Thyroid gland (tissue), 4 donors: ENCODE results near the gene PRPF19. TPM values are rescaled to one million over a fixed set of nuclear protein-coding genes. Genes with fewer than 3 reads are reported as not detected.

Source experiments
- DNase-seq, 2 donors: peaks; one replicate each; pipeline ENCODE4 v3.0.0-alpha.2; 2019
- H3K27ac ChIP-seq, 3 donors: fragments of 200-600 bp; sonication (generic); 1 replicate in 2 of 3; 2 replicates in 1 of 3; pipeline ENCODE4 v1.5.1; 2016 to 2019; ENCODE audit warnings: mild to moderate bottlenecking in 1 of 3, moderate library complexity in 1 of 3
- H3K27me3 ChIP-seq: fragments of 200-600 bp; sonication (generic); one replicate; pipeline ENCODE4 v1.5.1; 2019
- H3K36me3 ChIP-seq, 2 donors: fragments of 200-600 bp; sonication (generic); one replicate each; pipeline ENCODE4 v1.5.1; 2016 to 2019
- H3K4me1 ChIP-seq, 2 donors: fragments of 200-600 bp; sonication (generic); one replicate each; pipeline ENCODE4 v1.5.1; 2017 to 2019
- H3K4me3 ChIP-seq, 3 donors: fragments of 200-600 bp; sonication (generic); replicated peaks in 1 of 3; 1 replicate in 2 of 3; 2 replicates in 1 of 3; pipeline ENCODE4 v1.5.1; 2016; ENCODE audit warnings: mild to moderate bottlenecking in 1 of 3
- H3K9me3 ChIP-seq: fragments of 200-600 bp; sonication (generic); one replicate; pipeline ENCODE4 v1.5.1; 2017
- POLR2A ChIP-seq, 2 donors: fragments of 450-650 bp; IDR thresholded peaks; one replicate each; pipeline ENCODE4 v1.6.1; 2017; ENCODE audit warnings: antibody characterized with exemption in 2 of 2, mild to moderate bottlenecking in 2 of 2, moderate library complexity in 1 of 2
- WGBS, 2 donors: methylation state at CpG; one replicate each; pipeline ENCODE4 v1.1.5; 2017; 5-methylcytosine and 5-hydroxymethylcytosine counted together
- intact Hi-C: fragments of 100-400 bp; cut with DNase I; formaldehyde crosslinking; loops from one replicate; pipeline ENCODE4 v1.15.1; 2023
- total RNA-seq, 4 donors: library from RNA; depleted of rRNA; stranded (reverse); fragments of >200 nt; gene quantifications; one replicate each; pipeline ENCODE4 v1.2.3, GENCODE V29; 2016
- TF ChIP-seq, protein P1 (sequence below), 6 experiments: fragments of 200-600 bp in 3 of 6; fragments of 450-650 bp in 3 of 6; sonication (generic) in 3 of 6; IDR thresholded peaks; one replicate each; pipeline ENCODE4 v1.5.1; 2016 to 2019; ENCODE audit warnings: antibody characterized with exemption in 6 of 6, mild to moderate bottlenecking in 2 of 6, inconsistent platforms in 1 of 6, moderate library complexity in 1 of 6

The PRPF19 gene
- total RNA-seq, 4 donors from 2014 or later = 38.0 to 94.4 (median 71.5) TPM

DNA sequence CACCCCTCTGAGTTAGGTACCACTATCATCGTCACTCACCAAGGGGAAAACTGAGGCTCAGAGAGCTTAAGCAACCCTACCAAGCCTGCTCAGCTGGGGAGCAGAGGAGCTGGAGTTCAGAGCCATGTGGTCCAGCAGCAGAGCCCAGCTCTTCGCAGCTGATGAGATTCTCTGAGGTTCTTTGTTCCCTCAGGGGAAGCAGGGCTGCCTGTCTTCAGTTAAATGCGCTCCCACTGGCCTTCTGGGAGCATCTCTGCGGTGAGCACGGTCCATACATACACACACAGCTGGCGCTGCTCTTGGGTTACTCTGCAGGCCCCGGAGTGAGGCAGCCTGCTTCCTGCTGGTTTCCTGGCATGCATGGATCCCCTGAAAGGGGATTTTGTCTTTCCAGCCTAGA lies 45.4 kb downstream of the PRPF19 start:
- no peaks in the 10 kb centered on the region for H3K36me3 ChIP-seq
- H3K4me1 ChIP-seq = no peaks in the 10 kb centered on the region
- TF ChIP-seq, protein P1, sequence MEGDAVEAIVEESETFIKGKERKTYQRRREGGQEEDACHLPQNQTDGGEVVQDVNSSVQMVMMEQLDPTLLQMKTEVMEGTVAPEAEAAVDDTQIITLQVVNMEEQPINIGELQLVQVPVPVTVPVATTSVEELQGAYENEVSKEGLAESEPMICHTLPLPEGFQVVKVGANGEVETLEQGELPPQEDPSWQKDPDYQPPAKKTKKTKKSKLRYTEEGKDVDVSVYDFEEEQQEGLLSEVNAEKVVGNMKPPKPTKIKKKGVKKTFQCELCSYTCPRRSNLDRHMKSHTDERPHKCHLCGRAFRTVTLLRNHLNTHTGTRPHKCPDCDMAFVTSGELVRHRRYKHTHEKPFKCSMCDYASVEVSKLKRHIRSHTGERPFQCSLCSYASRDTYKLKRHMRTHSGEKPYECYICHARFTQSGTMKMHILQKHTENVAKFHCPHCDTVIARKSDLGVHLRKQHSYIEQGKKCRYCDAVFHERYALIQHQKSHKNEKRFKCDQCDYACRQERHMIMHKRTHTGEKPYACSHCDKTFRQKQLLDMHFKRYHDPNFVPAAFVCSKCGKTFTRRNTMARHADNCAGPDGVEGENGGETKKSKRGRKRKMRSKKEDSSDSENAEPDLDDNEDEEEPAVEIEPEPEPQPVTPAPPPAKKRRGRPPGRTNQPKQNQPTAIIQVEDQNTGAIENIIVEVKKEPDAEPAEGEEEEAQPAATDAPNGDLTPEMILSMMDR (IDR thresholded peaks at IDR 0.05) = no peak
- no peak for TF ChIP-seq POLR2A (IDR thresholded peaks at IDR 0.05)
- 69 to 73% methylated on average over 5 to 7 of the region's 7 CpGs for WGBS, 2 donors
- no peaks in the 10 kb centered on the region for H3K9me3 ChIP-seq
- no peak overlapping the region for H3K27ac ChIP-seq
- H3K27me3 ChIP-seq = no peaks in the 10 kb centered on the region
- intact Hi-C loops = no loop called here
- no peak overlapping the region for H3K4me3 ChIP-seq
- DNase-seq = no peak

DNA sequence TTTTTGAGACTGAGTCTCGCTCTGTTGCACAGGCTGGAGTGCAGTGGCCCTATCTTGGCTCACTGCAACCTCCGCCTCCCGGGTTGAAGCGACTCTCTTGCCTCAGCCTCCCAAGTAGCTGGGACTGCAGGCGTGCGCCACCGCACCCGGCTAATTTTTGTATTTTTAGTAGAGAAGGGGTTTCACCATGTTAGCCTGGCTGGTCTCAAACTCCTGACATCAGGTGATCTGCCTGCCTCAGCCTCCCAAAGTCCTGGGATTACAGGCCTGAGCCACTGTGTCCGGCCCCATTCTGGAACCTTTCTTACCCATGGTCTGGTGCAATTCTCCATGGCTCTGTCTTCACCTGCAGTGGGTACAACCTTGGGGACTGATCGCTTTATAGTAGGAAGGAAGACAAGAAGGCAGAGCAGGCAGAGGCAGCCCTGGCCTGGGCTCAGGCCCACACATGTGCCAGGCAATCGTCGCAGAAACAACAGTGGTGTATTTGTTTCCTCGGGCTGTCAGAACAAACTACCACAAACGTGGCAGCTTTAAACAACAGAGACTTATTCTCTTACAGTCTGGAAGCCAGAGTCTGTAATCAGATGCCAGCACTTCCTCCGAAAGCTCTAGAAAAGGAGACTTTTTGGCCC lies 46.7 kb downstream of the PRPF19 start:
- Histone ChIP-seq H3K4me1 (no peaks in the 10 kb centered on the region), H3K36me3 (no peaks in the 10 kb centered on the region), H3K4me3 (no peak overlapping the region), H3K27me3 (no peaks in the 10 kb centered on the region), H3K27ac (no peak overlapping the region), H3K9me3 (no peaks in the 10 kb centered on the region)
- DNase-seq = no peak
- intact Hi-C loops = no loop called here
- WGBS, 2 donors = 85 to 87% methylated on average over 15 of the region's 15 CpGs
- TF ChIP-seq POLR2A (IDR thresholded peaks at IDR 0.05) = no peak
- TF ChIP-seq, protein P1 (IDR thresholded peaks at IDR 0.05) = no peak

DNA sequence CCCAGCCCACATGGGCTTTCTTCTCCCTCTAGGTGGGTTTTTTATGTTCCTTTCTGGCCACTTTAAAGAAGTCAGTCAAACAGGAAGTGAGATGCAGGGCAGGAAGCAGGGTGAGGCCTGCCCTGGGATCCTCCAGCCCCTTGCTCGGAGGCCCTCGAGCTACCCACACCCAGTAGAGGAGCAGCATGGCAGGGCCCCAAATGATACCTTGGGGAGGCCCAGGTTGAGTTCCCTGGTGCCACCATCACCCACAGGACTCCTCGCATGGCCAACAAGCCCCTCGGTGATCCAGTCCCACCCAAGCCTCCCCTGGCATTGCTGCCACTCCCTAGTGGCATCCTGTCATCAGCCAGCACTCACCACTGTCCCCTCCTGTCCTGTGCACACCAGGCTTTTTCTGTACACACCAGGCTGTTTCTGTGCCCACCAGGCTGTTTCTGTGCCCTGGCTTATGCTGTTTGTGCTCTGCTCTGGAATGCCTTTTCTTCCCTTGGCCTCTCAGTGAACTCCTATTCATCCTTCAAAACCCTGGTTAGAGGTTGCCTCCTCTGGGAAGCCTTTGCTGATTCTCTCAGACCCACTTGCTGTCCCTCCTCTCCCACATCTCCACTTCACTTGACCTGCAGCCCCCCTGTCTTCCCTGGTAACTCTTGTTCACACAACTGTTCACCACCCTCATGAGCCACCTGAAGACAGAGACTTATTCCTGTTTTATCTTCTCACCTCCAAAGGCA lies 47.5 kb downstream of the PRPF19 start:
- intact Hi-C loops = no loop called here
- Histone ChIP-seq H3K36me3 (no peaks in the 10 kb centered on the region), H3K4me3 (no peak overlapping the region), H3K4me1 (no peaks in the 10 kb centered on the region), H3K27ac (no peak overlapping the region), H3K9me3 (no peaks in the 10 kb centered on the region), H3K27me3 (no peaks in the 10 kb centered on the region)
- no peak for DNase-seq
- TF ChIP-seq, protein P1 (IDR thresholded peaks at IDR 0.05) = no peak
- TF ChIP-seq POLR2A (IDR thresholded peaks at IDR 0.05) = no peak
- WGBS, 2 donors = 75 to 88% methylated on average over 4 of the region's 4 CpGs

DNA sequence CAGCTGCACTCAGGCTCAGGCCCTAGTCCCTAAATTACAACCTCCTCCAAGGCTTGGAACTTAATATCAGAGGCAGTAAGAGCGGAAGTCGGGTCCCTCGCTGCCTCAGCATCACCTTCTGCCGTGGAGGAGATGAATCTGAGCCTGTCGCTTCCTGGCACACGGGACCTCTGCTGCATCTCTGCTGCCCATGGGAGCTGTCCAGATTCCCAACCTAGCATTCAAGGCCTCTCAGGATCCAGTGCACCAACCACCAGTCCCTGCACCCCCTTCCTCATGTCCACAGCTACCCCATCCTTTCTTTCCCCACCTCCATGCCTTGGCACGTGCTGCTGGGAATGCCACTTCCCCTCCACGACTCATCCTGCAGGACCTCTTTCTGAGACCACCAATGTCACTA lies 48.1 kb downstream of the PRPF19 start:
- Histone ChIP-seq H3K27me3 (no peaks in the 10 kb centered on the region), H3K36me3 (no peaks in the 10 kb centered on the region), H3K27ac (no peak overlapping the region), H3K4me3 (no peak overlapping the region), H3K4me1 (no peaks in the 10 kb centered on the region), H3K9me3 (no peaks in the 10 kb centered on the region)
- TF ChIP-seq POLR2A (IDR thresholded peaks at IDR 0.05) = no peak
- TF ChIP-seq, protein P1 (IDR thresholded peaks at IDR 0.05) = no peak
- WGBS, 2 donors = 84 to 92% methylated on average over 8 of the region's 8 CpGs
- intact Hi-C loops = no loop called here
- DNase-seq = no peak
